OCI-LY1 (cell line): Measurements from ENCODE around the gene NPAS3.

Source experiments
- EZH2 ChIP-seq: fragments of 200-600 bp; sonication (generic), shearing (Covaris generic); IDR thresholded peaks from 2 replicates; pipeline ENCODE4 v1.8.0; 2017; ENCODE audit warnings: borderline replicate concordance, mixed run types, mild to moderate bottlenecking, antibody characterized with exemption, low read length, moderate library complexity, mixed read lengths
- TF ChIP-seq, protein P1 (sequence below): fragments of 200-600 bp; sonication (generic), shearing (Covaris generic); IDR thresholded peaks from 2 replicates; pipeline ENCODE4 v1.5.1; 2017; ENCODE audit warnings: mild to moderate bottlenecking, antibody characterized with exemption, low read length, moderate library complexity, mixed read lengths

DNA sequence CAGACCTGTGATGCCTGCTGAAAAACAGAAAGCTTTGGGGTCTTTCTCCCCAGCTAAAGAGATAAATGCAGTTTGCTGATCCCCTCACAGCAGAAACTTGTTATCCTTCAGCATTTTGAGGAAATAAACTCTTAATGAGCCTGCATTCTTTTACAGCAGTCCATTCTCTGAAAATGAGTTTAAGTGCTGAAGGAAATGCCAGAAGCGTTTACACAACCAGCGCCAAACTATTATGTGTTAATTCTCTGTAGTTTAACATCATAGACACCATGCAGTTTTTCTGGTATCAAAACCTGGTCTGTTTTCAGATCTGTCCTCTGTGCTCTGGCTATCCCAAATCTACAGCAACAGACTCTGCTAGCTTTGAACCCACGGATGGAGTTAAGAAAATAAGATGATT is 291.3 kb downstream of the NPAS3 start:
- TF ChIP-seq, protein P1, sequence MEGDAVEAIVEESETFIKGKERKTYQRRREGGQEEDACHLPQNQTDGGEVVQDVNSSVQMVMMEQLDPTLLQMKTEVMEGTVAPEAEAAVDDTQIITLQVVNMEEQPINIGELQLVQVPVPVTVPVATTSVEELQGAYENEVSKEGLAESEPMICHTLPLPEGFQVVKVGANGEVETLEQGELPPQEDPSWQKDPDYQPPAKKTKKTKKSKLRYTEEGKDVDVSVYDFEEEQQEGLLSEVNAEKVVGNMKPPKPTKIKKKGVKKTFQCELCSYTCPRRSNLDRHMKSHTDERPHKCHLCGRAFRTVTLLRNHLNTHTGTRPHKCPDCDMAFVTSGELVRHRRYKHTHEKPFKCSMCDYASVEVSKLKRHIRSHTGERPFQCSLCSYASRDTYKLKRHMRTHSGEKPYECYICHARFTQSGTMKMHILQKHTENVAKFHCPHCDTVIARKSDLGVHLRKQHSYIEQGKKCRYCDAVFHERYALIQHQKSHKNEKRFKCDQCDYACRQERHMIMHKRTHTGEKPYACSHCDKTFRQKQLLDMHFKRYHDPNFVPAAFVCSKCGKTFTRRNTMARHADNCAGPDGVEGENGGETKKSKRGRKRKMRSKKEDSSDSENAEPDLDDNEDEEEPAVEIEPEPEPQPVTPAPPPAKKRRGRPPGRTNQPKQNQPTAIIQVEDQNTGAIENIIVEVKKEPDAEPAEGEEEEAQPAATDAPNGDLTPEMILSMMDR: no peak
- no peak for TF ChIP-seq EZH2
